Measurements from ENCODE around the gene NEDD9.

NEDD9 gene

GRCh38 chr6:11232193-11232769, at the start of gene NEDD9:
TSS of gene NEDD9 (minus strand) at chr6:11232668. CDS start at chr6:11232515, 153 bp downstream.
- in situ Hi-C loops (cut with MboI; ENCODE audit: low sequenced_read_pairs) = no loop called here

DNA sequence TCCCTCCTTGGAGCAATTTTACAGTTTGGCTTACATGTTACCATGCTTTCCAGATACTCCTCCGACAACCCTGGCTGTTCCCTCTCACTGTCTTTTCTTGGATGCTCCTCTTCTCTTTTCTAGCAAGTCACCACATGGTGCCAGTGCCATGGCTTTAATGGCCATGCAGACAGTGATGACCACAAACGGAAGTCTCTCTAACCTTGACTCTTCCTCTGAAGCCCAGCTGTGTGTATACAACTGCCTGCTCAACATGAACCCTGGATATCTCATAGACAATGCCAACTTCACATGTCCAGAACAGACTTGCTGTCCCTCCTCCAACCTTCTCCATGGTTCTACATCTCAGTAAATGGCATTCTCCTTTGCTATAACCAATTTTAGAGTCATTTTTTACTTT, 49.8 kb upstream of the NEDD9 start:
- in situ Hi-C loops (cut with MboI; ENCODE audit: low sequenced_read_pairs) = no loop called here

- in situ Hi-C loops (cut with MboI; ENCODE audit: low sequenced_read_pairs) = no loop called here
Measured at GRCh38 chr6:11280394-11280793, 47.9 kb upstream of the NEDD9 start.

- in situ Hi-C loops (cut with MboI; ENCODE audit: low sequenced_read_pairs) = no loop called here
Measured at GRCh38 chr6:11279284-11279689, 46.8 kb upstream of the NEDD9 start.

- in situ Hi-C loops (cut with MboI; ENCODE audit: low sequenced_read_pairs) = no loop called here
Measured at GRCh38 chr6:11278207-11278559, 45.7 kb upstream of the NEDD9 start.

GRCh38 chr6:11277275-11278206, 45.1 kb upstream of the NEDD9 start:
- in situ Hi-C loops (cut with MboI; ENCODE audit: low sequenced_read_pairs) = no loop called here

DNA sequence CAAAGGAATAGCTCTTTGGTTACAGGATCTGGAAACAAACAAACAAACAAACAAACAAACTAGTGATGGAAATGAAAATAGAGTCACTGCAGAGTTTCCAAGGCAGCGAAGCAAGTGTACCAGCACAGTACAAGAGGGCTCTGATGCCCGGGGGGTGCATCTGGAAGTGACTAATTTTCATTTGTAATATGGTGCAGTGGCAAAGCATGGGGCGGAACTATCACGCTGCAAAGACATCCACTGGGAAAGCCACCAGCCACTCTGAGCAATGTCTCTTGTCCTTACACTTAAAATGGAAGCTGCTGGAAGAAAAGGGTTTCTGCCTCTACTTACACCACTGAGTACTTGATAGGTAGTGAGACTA, 44.4 kb upstream of the NEDD9 start:
- in situ Hi-C loops (cut with MboI; ENCODE audit: low sequenced_read_pairs) = no loop called here

GRCh38 chr6:11276228-11276627, 43.8 kb upstream of the NEDD9 start:
- in situ Hi-C loops (cut with MboI; ENCODE audit: low sequenced_read_pairs) = no loop called here

- in situ Hi-C loops (cut with MboI; ENCODE audit: low sequenced_read_pairs) = no loop called here
Measured at GRCh38 chr6:11275598-11275997, 43.1 kb upstream of the NEDD9 start.

- in situ Hi-C loops (cut with MboI; ENCODE audit: low sequenced_read_pairs) = no loop called here
Measured at GRCh38 chr6:11273406-11274065, 41.1 kb upstream of the NEDD9 start.

DNA sequence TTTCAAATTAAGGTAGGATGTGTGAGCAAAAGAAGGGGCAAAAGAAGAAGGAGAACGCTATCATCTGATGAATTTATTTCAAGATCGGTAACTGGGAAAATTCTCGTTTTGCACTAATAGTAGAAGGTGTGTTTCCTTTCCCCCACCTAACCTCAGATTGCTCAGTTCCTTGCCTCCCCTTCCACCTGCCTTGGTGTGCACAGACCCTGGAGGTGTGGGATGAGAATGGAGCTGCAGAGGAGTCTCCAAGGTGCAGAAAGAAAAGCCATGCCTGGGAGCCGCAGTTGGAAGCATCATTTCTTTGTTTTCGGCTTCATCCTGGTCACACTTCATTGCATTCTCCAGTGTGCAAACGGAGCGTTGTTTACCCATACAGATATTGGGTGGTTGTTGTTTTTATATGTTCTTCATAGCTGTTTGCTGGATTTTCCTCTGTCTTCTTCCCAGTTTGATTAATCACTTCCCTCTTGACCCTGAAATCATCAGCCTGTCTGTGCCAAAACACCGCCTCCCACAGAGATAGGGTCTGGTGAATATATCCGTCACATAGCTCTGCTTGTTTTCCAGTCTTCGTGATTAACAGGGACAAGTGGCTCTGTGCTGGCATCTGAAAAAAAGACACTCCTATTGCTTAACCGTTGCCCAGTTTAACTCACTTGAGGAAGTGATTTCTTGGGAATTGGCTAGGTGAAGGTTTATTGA, 40.2 kb upstream of the NEDD9 start:
- in situ Hi-C loops (cut with MboI; ENCODE audit: low sequenced_read_pairs) = no loop called here

DNA sequence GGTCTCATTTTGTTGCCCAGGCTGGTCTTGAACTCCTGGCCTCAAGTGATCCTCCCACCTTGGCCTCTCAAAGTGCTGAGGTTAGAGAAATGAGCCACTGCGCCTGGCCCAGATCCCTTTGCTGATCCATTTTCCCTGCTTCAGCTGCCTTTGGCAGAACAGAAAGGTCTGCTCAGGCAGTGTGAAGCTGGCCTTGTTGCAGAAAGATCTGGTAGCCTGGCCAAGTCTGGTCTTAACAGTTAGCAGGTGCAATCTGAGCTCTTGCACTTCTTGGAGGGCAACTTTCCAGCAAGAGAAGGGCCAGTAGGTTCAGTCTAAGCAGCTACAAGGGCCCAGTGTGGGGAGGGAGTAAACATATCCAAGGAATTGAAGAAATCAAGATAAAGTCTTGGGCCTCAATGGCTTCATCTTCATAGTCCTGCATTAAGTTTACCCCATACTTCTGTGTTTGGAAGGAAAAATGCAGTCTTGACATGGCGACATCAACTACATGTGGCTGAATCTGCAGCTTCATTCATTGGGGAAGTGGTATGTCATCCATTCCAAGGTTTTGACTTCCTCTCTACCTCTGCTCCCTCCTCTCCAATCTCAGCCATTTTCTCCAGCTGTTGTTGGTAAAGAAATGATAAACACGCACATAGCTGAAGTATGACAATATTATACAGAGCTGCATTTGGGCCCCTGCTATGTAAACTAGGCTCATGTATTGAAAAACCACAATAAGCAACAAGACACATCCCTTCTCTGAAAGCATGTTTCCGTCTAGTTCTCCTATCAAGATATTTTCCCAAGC, 39.0 kb upstream of the NEDD9 start:
- in situ Hi-C loops (cut with MboI; ENCODE audit: low sequenced_read_pairs) = no loop called here

DNA sequence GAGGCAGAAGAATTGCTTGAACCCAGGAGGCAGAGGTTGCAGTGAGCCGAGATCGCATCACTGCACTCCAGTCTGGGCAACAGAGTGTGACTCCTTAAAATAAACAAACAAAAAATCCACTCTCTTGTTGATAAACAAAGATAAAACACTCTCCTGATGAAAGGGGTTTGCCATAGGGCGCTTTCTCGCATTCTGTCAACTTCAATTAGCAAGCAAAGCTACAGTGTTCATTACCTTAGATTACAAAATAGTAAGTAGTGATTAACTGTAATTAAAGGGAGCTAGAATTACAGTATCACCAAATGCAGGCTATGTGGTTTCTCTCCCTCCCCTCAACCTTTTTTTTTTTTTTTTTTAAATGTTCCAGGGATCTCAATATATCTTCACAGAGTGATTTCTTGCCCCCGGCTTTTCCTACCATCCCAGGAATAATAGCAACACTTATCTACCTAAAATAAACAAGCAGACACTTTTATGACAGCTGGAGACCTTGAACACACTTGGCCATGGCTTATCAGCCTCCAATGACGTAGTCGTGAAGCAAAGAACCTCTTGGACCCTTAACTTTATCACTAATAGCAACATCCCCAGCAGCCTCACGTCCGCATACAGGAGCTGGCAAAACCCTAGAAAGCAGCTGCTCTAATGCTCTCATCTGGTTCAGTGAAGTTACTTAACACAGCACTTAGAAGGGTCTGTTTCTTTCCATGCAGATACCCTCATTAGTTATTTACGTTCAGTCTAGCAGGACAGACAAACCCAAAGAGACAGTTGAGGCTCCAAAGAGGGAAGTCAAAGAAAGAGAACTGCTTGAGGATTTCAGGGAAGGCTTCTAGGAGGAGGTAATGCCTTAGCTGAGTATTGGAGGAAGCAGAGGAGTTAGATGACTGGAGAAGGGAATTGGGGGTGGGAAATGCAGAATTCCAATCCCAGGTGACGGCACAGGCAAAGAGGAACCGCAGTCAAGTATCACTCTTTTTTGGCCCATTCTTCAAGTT, 37.9 kb upstream of the NEDD9 start:
- in situ Hi-C loops (cut with MboI; ENCODE audit: low sequenced_read_pairs) = no loop called here

GRCh38 chr6:11268978-11269377, 36.5 kb upstream of the NEDD9 start:
- in situ Hi-C loops (cut with MboI; ENCODE audit: low sequenced_read_pairs) = no loop called here

- in situ Hi-C loops (cut with MboI; ENCODE audit: low sequenced_read_pairs) = no loop called here
Measured at GRCh38 chr6:11266926-11267325, 34.5 kb upstream of the NEDD9 start.

- in situ Hi-C loops (cut with MboI; ENCODE audit: low sequenced_read_pairs) = no loop called here
Measured at GRCh38 chr6:11265932-11266331, 33.5 kb upstream of the NEDD9 start.

DNA sequence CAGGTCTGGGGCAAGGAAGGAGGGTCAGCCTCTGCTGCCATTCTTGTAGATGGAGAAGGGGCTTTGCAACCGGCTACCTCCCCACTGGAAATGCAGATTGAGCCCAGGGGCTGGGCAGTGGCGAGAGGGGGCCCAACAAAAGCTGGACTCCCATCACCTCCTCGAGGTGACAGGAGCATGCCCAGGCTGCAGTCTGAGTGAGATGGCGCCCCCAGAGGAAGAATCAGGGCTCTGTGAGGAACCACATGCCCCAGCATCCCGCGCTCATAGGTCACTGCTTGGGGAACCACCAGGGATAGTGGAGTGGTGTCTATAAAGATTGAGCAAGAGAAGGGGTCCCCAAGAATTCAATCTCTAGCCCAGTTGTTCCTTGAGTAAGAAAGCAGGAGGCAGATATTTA, 31.6 kb upstream of the NEDD9 start:
- in situ Hi-C loops (cut with MboI; ENCODE audit: low sequenced_read_pairs) = no loop called here

DNA sequence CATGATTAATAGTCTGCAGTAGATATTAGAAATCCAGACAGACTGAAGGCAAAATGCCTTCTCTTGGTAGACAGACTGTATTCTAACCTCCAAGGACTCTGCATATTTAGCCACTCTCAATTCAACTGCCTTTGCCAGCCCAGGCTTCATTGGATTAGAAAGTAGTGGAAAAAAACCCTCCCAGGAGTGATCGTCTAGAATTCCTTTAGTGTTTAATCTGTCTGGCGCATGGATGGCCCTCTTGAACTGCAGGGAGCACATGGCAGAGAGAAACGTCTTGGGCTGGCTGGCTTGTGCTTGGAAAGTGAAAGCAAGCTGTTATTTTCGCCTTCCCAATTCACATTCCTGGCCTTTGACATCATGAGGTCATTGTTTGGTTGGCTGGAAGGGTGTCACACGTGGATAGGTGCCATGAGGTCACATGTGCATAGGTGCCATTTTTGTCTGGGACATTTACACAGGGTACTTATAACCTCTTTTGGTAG, 30.9 kb upstream of the NEDD9 start:
- in situ Hi-C loops (cut with MboI; ENCODE audit: low sequenced_read_pairs) = no loop called here

DNA sequence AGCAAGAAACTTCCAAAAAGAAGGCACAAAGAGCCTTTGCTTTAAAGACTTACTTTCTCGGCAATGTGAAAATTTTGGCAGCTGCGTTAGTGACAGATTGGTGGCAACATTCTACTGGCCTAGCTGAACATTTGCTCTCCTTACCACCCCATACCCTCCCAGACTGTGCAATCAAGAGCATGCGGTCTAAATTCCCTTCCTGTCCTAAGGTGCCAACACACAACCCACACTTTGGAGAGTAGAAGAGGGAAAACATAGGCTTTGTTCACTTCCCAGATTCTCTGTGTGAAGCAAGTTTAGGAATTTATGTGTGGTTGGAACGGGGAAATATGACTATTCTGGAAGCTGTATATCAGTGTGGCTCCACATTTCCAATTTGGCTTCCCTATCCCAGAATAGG, 29.8 kb upstream of the NEDD9 start:
- in situ Hi-C loops (cut with MboI; ENCODE audit: low sequenced_read_pairs) = no loop called here

Measured in HL-60/S4 treated with retinoic acid at 250 ng/mL for 4 days and 3 days (cell line).